Glomerular visceral epithelial cell (primary cell): ENCODE results near the gene LVRN.

Source experiments
- DNase-seq: peaks from one replicate; pipeline ENCODE4 v3.0.0-alpha.2; 2016; ENCODE audit errors: extremely low spot score

Gene LVRN

DNA sequence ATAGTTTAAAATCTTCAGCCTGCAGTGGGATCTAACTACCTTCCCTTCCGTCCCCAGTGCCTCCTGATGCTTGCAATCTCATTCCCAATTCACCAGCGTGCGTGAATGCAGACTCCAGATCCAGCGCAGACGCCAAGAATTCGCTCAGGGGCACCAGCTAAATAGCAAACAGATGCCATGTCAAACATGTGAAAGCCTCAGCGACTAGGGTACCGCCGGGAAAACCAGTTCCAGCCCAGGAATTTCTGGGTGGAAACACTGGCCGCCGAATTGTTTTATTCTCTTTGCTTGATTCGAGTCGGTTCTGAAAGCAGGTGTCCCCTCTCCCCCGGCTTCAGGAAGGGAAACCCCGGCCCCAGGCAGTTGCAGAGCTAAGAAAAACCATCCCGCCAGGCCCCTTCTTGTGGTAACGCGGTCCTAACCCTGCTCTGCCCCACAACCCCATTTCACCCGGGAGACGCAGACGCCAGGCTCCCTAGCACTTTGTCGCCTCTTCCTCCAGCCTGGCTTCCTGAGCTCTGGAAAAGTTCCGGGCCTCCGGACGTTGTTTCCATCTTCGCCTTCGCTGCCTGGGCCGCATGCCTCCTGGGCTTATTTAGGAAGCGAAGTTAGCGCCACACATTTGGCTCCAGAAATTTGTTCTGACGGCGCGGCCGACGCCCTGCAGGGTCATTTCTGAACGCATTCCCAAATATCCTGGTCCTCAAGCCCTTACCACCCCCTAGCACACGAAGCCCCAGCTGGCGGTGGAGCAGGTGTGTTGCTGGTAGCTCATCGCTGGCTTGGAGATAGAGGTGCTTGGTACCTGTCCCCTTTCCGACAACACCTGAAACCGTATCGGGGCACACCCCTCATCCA, 665 bp upstream of the LVRN start:
- no peak for DNase-seq

DNA sequence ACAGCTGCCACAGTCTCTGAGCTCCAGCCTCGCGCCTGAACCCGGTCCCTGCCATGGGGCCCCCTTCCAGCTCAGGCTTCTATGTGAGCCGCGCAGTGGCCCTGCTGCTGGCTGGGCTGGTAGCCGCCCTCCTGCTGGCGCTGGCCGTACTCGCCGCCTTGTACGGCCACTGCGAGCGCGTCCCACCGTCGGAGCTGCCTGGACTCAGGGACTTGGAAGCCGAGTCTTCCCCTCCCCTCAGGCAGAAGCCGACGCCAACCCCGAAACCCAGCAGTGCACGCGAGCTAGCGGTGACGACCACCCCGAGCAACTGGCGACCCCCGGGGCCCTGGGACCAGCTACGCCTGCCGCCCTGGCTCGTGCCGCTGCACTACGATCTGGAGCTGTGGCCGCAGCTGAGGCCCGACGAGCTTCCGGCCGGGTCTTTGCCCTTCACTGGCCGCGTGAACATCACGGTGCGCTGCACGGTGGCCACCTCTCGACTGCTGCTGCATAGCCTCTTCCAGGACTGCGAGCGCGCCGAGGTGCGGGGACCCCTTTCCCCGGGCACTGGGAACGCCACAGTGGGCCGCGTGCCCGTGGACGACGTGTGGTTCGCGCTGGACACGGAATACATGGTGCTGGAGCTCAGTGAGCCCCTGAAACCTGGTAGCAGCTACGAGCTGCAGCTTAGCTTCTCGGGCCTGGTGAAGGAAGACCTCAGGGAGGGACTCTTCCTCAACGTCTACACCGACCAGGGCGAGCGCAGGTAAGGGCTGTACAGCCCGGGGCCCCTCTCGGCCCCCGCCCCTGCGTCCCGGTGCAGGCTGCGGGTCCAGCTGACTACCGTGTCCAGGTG, 509 bp downstream of the LVRN start:
- DNase-seq: no peak

DNA sequence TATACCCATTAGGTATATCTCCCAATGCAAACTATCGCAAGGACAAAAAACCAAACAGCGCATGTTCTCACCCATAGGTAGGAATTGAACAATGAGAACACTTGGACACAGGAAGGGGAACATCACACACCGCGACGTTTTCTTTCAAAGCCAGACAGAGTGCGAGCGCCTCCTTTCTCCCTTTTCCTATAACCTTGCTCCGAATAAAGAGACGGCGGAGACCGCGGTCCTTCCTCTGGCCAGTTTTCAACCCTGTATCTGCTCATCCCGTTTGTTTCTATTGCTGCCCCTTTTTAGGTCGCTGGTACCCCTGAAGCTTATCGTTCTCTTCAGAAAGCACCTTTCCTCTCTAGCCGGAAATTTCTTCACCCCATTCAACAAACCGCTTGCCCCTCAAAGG, 1.3 kb downstream of the LVRN start:
- DNase-seq: no peak

DNA sequence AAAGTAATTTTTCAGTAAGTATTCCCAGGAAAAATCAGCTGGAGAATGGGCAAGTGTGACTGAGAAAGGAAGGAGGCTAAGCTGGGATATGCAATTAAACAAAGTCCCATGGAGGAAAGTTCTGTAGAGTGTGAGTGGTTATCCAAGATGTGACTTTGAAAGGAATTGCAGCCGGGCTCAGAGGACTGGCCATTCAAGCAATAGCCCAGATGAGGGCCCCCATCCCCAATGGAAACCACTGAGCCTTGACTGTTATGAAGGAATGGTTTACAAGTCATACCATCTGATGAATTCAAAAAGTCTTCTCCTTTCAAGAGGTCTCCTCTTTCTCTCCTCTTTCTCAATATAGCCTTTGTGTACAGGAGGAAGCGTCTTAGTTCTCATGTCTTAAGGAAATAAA, 6.5 kb downstream of the LVRN start:
- DNase-seq: no peak

DNA sequence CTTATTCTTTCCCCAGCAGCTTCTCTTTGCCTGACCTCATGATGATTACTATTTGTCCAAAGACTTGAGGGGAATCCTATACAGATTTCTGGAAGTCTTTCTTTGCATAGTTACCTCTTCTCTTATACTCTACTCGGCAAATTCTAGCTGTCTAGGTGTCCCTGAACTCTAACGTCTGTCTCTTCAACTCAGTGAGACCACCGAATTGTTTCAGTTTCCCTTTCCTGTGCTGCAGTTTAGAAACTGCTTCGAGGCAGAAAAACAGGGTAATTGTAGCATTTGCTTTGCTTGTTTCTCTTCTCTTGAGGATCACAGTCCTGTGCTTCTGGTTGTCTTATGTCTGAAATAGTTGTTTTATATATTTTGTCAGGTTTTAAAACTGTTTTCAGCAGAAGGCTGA, 14.8 kb downstream of the LVRN start:
- DNase-seq: no peak

DNA sequence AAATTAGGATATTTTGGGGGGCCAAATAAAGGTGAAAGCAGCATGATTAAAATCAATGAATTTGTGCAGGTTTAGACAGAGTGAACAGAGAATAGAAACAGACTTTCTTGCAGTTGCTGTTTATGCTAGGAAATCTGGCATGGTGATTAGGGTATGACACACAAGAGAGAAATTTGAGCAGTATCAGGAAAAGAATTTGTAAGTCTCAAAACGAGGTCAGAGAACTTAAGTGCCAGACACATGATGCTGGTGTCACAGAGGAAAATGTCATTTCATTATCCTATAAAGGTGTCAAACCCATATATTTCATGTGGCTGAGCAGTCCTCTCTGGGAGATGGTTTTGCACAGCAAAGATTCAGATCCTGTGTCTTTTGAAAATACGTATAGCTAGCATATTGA, 15.7 kb downstream of the LVRN start:
- peak; percentile 38 for DNase-seq

DNA sequence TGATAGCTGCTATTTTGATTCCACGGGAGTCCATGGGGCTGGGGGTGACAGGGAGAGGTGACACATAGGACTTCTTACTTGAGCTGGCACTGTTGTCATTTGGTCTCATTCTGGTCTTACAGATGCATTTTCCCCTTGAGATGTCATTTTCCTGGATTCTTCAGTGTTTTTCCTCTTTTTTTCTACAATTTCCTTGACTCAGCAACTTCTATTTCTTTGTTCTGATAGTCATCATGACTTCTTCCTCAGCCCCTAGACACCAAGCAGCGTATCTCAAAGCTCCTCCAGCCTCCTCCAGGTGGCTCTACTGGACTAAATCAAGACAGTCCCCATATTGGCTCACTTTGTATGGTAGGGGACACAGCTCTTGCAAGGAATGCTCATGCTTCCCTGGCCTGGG, 16.5 kb downstream of the LVRN start:
- DNase-seq: no peak

DNA sequence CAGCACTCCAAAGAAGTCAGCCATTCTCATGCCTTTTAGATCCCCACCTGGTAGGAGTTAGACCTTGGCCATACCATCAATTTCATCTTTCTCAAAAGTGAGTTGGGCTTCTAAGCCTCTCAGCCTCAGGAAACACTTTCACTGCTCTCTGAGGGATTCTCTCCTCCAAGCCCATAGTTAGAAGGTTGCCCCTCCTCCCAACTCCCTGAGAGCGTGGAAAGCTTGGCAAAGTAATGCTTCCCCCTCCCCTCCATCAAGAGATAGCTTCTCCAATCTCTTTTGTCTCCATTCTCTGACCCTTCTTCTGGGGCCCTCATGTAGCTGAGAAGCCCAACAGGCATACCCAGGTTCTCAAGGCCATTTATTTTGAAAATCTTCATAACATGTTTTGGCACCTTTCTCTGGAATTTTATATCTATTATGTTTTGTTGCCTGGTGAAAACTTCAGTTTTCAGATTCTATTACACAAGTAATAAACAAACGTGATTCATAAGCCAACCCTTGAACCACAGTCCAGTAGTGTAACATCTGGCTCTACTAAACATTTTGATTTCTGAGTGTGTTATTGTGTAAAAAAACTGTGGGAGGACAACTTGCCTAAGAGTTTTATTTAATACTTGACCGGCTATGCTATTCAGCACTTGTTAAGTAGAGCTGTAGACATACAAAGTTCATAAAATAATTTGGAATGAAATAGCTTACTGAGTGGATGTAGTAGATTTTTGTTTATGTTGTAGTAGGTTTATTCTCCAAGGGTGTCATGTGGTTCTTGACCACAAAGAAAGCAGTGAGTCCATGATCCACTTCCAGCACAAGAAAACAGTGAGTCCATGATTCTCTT, 17.1 kb downstream of the LVRN start:
- DNase-seq: no peak

DNA sequence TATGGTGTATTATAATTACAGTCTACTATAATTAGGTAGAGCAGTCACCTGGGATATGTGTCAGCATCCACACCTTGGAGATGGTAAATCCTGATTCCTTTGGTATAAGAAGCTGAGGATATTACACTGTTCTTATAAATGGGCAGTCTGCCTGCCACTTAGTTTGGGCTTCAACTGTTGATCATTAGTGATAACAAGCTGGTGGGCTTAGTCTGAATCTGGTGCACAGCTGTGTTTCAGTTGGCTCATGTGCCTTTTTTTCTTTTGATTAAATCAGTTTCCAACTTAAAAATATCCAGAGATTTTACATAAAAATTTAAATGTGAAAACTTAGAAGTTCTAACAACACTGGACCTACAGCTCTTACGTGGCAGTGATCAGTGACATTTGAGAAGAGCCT, 21.2 kb downstream of the LVRN start:
- DNase-seq: no peak

DNA sequence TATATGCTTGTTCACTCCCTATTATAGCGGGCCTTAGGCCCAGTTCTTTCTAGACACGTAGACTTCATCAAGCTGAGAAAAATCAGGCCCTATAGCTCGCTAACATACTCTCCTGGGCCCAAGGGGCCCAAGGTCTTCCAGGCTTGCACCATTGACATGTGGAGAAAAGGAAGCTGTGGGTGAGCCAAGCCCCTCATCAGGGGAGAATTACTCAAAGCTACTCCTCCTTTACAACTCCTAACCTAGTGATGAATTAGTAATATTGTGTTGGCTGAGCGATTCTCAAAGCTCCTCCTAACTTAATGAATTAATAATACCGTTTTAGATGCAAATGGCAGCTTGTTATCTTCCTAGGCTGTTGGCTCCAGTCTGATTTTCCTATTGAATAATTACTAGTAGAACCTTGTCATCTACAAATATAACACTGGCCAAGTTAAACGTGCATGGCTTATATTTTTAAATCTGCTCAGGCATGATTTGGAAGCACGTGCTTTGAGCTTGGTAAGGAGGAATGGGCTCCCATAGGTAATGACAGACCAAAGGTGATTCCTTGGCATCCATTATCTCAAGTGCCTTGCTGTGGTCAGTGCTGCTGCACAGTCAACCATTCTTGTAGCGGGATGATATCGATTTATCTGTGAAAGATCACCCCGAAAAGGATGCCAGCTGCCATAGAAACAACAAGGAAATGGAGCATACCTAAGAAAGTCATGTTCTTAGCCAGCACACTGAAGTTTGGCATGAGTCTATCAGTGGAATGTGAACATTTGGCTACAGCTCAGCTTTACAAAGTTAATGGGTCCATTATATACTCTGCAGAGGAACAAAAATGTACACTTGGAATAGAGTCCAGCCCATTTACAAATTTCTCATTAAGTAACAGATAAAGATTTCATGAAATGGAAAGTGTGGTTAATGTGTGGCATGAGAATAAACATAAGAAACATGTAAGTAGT, 23.8 kb downstream of the LVRN start:
- no peak for DNase-seq

DNA sequence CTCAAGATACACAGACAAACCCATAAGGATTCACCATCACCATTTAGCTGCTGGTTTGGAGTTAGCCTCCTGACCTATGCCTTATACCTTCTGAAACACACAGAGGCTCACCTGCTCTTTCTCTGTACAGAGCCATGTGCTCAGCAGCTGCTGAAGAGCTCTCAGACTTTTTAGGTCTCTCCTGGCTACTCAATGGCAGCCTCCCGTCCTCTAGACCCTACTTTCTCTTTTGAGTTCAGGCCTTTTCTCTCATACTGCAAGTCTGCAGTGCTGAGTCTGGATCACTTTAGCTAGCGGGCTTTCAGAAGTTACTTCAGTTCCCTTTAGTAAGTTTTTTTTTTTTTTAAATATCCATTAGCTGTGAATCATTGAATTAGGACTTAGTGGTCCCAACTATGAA, 25.7 kb downstream of the LVRN start:
- DNase-seq: no peak

DNA sequence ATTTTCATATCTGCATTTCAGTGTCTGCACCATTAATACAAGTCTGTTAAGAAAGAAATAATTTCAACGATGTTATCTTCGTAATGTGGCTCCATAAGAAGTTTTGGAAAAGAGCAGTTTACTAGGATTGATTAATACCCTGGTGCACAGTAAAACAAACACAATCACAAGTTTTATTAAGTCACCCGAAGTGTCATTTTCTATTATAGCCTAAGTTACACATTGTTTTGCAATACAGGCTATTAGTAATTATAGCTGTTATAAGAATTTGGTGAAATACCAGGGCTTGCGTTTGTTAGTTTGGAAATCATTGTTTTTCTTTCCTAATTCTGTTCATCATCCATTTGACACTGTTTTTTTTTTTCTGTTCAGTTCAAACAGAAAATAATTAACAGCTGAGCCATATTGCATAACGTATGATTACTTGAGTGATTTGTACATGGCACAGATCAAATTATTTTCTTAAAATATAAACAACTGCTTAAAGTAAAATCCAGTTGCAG, 30.6 kb downstream of the LVRN start:
- no peak for DNase-seq

DNA sequence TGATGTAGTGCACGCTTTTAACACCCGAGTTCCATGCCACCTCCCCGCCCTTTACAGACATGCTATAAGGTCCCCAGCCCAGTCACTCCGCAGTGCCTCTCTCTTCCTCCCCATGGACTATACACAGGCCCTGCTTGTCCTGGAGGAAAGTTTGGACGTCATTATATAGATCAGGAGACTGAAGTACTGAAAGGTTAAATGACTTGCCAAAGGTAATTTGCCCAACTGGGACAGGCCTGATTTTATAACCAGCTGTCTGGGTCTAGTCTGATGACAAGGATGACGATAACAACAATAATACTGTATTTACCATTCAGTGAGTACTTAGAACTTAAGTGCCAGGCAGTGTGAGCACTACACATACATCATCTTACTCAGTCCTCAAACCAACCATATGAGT, 33.1 kb downstream of the LVRN start:
- no peak for DNase-seq

DNA sequence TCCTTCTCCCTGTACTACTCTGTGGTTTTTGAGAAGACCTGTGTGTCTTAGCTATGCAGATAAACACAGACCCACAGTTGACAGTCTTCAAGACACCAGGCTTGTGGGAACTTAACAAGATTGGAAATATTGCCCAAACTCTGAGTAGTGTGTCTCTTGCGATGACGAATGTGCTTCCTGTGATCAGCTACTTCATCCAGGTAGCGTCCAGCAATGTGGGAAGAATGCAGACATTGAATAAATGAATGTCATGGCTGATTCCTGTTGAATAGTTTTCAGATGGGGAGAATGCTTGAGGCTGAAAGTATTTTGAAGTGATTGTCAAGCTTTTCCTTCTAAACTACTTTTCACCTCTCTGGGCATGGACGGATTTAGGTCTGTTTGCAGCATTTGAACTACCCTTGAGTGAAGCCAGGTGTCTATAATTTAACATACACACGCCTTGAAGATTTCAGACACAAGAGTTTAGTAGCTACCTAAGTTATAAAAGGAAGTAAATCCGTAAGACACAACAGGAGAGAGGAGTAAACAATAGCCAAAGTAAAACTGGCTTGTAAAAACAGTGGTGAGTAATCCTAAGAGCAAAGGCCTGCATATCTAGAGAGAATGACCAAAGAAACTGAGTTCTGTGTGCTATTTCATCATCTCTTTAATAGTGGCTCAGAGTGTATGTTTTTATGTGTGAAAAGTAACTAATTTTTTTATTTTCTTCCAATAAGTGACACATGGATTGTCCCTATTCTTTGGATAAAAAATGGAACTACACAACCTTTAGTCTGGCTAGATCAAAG, 40.0 kb downstream of the LVRN start:
- no peak for DNase-seq

DNA sequence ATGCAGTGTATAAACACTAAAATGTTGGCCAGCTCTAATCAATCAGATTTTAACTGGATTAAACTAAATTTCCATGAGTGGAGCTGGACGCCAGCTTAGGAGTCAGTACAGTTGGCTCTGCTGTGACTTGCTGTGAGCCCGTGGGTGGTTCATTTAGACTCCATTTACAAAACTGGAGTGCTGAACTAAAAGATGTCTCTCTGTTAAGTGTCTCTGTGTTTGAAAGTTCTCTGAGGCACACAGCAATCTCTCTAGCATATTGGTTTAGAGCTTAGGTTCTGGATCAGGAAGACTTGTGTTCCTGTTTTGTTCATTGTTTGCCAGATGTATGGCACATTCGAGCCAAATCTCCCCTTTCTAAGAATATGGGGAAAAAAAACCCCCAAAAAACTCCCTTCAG, 42.0 kb downstream of the LVRN start:
- no peak for DNase-seq

DNA sequence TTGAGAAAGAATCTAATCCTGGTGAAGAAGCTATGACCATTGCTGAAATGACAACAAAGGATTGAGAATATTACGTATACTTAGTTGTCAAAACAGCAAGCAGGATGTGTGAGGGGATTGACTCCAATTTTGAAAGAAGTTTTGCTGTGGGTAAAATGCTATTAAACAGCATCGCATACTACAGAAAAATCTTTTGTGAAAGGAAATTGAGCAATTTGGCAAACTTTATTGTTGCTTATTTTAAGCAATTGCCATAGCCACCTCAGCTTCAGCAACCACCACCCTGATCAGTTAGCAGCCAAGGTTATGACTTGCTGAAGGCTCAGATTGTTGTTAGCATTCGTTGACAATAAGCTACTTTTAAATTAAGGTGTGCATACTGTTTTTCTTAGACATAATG, 47.5 kb downstream of the LVRN start:
- no peak for DNase-seq

DNA sequence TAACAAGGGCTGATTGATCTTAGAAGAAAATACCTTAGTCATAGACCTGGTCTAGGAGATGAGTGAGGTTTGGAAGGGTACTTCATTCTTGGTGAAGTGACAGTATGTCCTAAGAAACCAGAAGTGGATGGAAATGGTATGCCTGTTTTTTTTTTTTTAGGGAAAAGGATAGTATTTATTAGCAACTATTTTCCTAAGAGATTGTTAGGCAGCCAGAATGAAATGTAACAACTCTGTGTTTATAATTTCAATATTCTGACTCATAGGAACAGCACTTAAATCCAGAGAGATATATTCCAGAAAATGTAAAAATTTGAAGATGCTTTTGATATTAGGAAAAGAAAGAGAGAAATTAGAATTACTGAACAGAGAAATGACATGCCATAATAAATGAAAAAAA, 48.8 kb downstream of the LVRN start:
- DNase-seq: no peak

DNA sequence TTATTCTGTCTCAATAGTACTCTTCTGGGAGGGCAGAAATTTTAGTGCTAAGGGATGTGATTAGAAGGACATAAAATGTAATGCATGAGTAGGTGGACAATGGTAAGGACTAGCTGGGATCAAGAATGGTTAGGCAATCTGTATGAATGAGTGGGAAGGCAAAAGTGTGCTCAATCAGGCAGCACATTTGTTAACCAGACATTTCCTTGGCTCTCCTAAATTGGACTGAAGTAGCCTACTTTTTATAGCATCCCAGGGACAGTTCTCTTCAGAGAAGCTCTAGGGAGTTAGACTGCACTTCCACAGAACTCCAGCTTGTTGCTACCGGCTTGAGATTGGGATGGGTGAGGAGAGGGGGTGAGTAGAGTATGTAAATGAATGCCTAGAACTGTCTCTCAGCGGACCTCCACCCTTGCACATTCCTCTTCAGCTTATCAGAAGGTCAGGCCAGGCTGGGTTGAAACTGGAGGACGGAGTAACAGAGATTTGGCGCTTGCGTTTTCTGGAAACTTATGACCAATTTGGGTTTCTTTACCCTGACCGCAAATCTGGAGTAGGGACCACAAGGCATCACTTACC, 51.0 kb downstream of the LVRN start:
- no peak for DNase-seq

DNA sequence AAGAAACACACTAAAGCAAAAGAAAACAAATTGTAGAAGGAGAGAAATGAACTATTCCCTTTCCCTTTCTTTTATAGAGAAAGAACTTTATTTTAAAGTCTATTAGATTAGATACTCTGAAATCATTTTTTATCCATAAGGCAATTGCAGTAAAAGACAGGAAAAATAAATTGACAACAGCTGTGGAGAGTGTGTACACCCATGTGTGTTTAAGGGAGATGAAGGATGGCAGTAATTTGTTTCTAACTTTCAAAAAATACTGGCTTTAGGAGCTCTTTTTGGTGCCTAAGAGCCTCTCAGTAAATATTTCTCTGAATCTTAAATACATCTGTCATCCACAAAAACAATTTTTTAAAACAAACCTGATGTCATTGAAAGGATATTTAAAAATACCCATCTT, 51.7 kb downstream of the LVRN start:
- DNase-seq: no peak

DNA sequence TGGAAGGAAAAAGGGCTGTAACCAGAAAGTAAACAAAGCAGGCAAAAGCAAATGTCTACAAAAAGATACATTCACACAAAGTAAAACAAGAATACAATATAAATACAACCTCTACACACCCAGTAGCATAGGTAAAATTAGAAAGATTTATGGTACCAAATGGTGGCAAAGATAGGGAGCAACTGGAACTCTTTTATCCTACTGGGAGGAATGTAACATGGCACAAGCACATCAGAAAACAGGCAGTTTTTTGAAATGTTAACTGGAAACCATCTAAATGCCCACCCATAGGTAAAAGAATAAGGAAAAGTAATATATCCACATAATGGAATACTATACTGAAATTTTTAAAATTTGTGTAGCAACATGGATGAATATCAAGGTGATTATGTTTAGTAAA, 61.3 kb downstream of the LVRN start:
- no peak for DNase-seq
